Neural cell (in vitro differentiated cells): ENCODE data around the gene SAG. TPM values are rescaled to one million over a fixed set of nuclear protein-coding genes. Genes with fewer than 3 reads are reported as not detected.

Experiments
- H2AFZ ChIP-seq: fragments of 200-600, 300-800 bp; sonication (generic), shearing (Covaris generic); 2 replicates; pipeline ENCODE4 v1.6.0; 2014; ENCODE audit warnings: low read depth, mild to moderate bottlenecking, antibody characterized with exemption, low read length, moderate library complexity
- H3F3A ChIP-seq: fragments of 200-600 bp; shearing (Covaris generic); 2 replicates; pipeline ENCODE4 v1.6.1; 2016; ENCODE audit warnings: mild to moderate bottlenecking, moderate library complexity, mixed read lengths, antibody characterized with exemption, low read length; ENCODE audit not compliant: insufficient read depth, poor library complexity, severe bottlenecking
- H3K27ac ChIP-seq: fragments of 200-600, 300-800 bp; sonication (generic), shearing (Covaris generic); 2 replicates; pipeline ENCODE4 v1.5.1; 2014; ENCODE audit warnings: mild to moderate bottlenecking, low read length, moderate library complexity
- H3K27me3 ChIP-seq: fragments of 300-800, 200-600 bp; sonication (generic), shearing (Covaris generic); 2 replicates; pipeline ENCODE4 v1.6.0; 2014; ENCODE audit warnings: mild to moderate bottlenecking, low read depth, low read length, moderate library complexity; ENCODE audit not compliant: insufficient read depth
- H3K36me3 ChIP-seq: fragments of 300-800, 200-600 bp; sonication (generic), shearing (Covaris generic); 2 replicates; pipeline ENCODE4 v1.5.1; 2014; ENCODE audit warnings: mild to moderate bottlenecking, antibody characterized with exemption, low read length, moderate library complexity; ENCODE audit not compliant: insufficient read depth
- H3K4me2 ChIP-seq: fragments of 300-800, 200-600 bp; sonication (generic), shearing (Covaris generic); 2 replicates; pipeline ENCODE4 v1.6.0; 2014; ENCODE audit warnings: mild to moderate bottlenecking, low read length
- H3K4me3 ChIP-seq: fragments of 300-800, 200-600 bp; sonication (generic), shearing (Covaris generic); 2 replicates; pipeline ENCODE4 v1.5.1; 2014; ENCODE audit warnings: mild to moderate bottlenecking, low read length, moderate library complexity
- H3K79me2 ChIP-seq: fragments of 200-600 bp; shearing (Covaris generic); replicated peaks from 2 replicates; pipeline ENCODE4 v1.6.0; 2014; ENCODE audit warnings: mild to moderate bottlenecking, low read length, moderate library complexity; ENCODE audit not compliant: insufficient read depth
- H3K9ac ChIP-seq: fragments of 300-800, 200-600 bp; sonication (generic), shearing (Covaris generic); 2 replicates; pipeline ENCODE4 v1.6.1; 2016; ENCODE audit warnings: mild to moderate bottlenecking, low read length, mixed read lengths
- H3K9me2 ChIP-seq: fragments of 200-600 bp; shearing (Covaris generic); 2 replicates; pipeline ENCODE4 v1.6.1; 2016; ENCODE audit warnings: mild to moderate bottlenecking, low read length, mixed read lengths; ENCODE audit not compliant: insufficient read depth
- H3K9me3 ChIP-seq: fragments of 200-600, 300-800 bp; sonication (generic), shearing (Covaris generic); 2 replicates; pipeline ENCODE4 v1.6.1; 2016; ENCODE audit warnings: mild to moderate bottlenecking, mixed run types, low read length, moderate library complexity, mixed read lengths
- H4K20me1 ChIP-seq: fragments of 200-600 bp; shearing (Covaris generic); 2 replicates; pipeline ENCODE4 v1.6.1; 2016; ENCODE audit warnings: mild to moderate bottlenecking, mixed run types; ENCODE audit not compliant: insufficient read depth
- CTCF ChIP-seq: fragments of 450-650 bp; IDR thresholded peaks from 2 replicates; pipeline ENCODE4 v1.5.1; 2014; ENCODE audit warnings: antibody characterized with exemption, mild to moderate bottlenecking, moderate library complexity; ENCODE audit not compliant: poor library complexity, severe bottlenecking
- EP300 ChIP-seq: fragments of 450-650 bp; conservative IDR thresholded peaks from 2 replicates; pipeline ENCODE4 v1.6.1; 2014; ENCODE audit warnings: antibody characterized with exemption, mild to moderate bottlenecking, moderate library complexity; ENCODE audit not compliant: poor library complexity, severe bottlenecking
- EZH2 ChIP-seq: fragments of 200-600, 300-800 bp; shearing (Covaris generic), sonication (generic); IDR thresholded peaks from 2 replicates; pipeline ENCODE4 v1.6.1; 2014; ENCODE audit warnings: antibody characterized with exemption, low read length, borderline replicate concordance, mild to moderate bottlenecking; ENCODE audit not compliant: insufficient read depth, poor library complexity, severe bottlenecking
- POLR2AphosphoS5 ChIP-seq: IDR thresholded peaks from 2 replicates; pipeline ENCODE4 v1.6.1; 2012
- RAD21 ChIP-seq: fragments of 450-650 bp; conservative IDR thresholded peaks from 2 replicates; pipeline ENCODE4 v1.6.1; 2014; ENCODE audit warnings: antibody characterized with exemption, mild to moderate bottlenecking, moderate library complexity
- REST ChIP-seq: IDR thresholded peaks from 2 replicates; pipeline ENCODE4 v1.6.1; 2012; ENCODE audit warnings: borderline replicate concordance
- SMC3 ChIP-seq: fragments of 450-650 bp; conservative IDR thresholded peaks from 2 replicates; pipeline ENCODE4 v1.6.1; 2014; ENCODE audit warnings: antibody characterized with exemption, mild to moderate bottlenecking, moderate library complexity; ENCODE audit not compliant: poor library complexity
- TAF1 ChIP-seq: IDR thresholded peaks from 2 replicates; pipeline ENCODE4 v1.6.1; 2012; ENCODE audit warnings: low read depth
- polyA plus RNA-seq: library from polyadenylated mRNA; depleted of rRNA; stranded (reverse); fragments of >200 nt; gene quantifications from 2 replicates; pipeline ENCODE4 v1.2.3, GENCODE V29; 2014

SAG gene
- polyA plus RNA-seq, 1 donor from 2014 or later, result not detected

- Histone ChIP-seq H2AFZ (no peak overlapping the region), H3K27ac (no peak overlapping the region), H3K4me2 (no peak overlapping the region), H3K27me3 (no peaks in the 10 kb centered on the region), H3K9me3 (no peaks in the 10 kb centered on the region), H3K36me3 (peaks cover 7% of the 10 kb centered on the region), H3K9ac (no peak overlapping the region), H3K9me2 (no peaks in the 10 kb centered on the region), H3K79me2 (no peaks in the 10 kb centered on the region), H3F3A (no peaks in the 10 kb centered on the region), H4K20me1 (no peaks in the 10 kb centered on the region), H3K4me3 (no peak overlapping the region)
- no peak for TF ChIP-seq RAD21
- no peak for TF ChIP-seq EP300
Measured at GRCh38 chr2:233290051-233290845, 17.4 kb upstream of the SAG start.

GRCh38 chr2:233295891-233296290, 11.7 kb upstream of the SAG start:
- H3K27ac ChIP-seq, result no peak overlapping the region
- no peak overlapping the region for H3K9ac ChIP-seq
- no peaks in the 10 kb centered on the region for H3K9me3 ChIP-seq
- TF ChIP-seq CTCF (no peak), TAF1 (no peak), EZH2 (no peak), REST (no peak), POLR2AphosphoS5 (no peak), SMC3 (no peak)
- no peaks in the 10 kb centered on the region for H3K9me2 ChIP-seq
- no peaks in the 10 kb centered on the region for H3K36me3 ChIP-seq
- no peaks in the 10 kb centered on the region for H3F3A ChIP-seq
- H4K20me1 ChIP-seq, result no peaks in the 10 kb centered on the region
- H3K4me2 ChIP-seq, result no peak overlapping the region
- no peak overlapping the region for H2AFZ ChIP-seq
- H3K4me3 ChIP-seq, result no peak overlapping the region
- no peaks in the 10 kb centered on the region for H3K79me2 ChIP-seq
- H3K27me3 ChIP-seq, result no peaks in the 10 kb centered on the region

- no peak overlapping the region for H3K27ac ChIP-seq
Measured at GRCh38 chr2:233297076-233297475, 10.5 kb upstream of the SAG start.

More at GRCh38 chr2:233297076-233297475, 10.5 kb upstream of the SAG start:
- Histone ChIP-seq H4K20me1 (no peaks in the 10 kb centered on the region), H3K4me2 (no peak overlapping the region), H3K4me3 (no peak overlapping the region), H3K79me2 (no peaks in the 10 kb centered on the region), H3K9ac (no peak overlapping the region), H3K9me2 (no peaks in the 10 kb centered on the region), H3K9me3 (no peaks in the 10 kb centered on the region), H3F3A (no peaks in the 10 kb centered on the region), H2AFZ (no peak overlapping the region), H3K27me3 (no peaks in the 10 kb centered on the region), H3K36me3 (no peaks in the 10 kb centered on the region)
- TF ChIP-seq CTCF (no peak), RAD21 (no peak), POLR2AphosphoS5 (no peak), TAF1 (no peak), EP300 (no peak)
